DOHH2 (cell line): ENCODE results near the gene CCDC30.

Experiments
- CTCF ChIP-seq: fragments of 200-600 bp; sonication (generic); IDR thresholded peaks from one replicate; pipeline ENCODE4 v1.5.1; 2014; ENCODE audit warnings: antibody characterized with exemption, mild to moderate bottlenecking, low read depth, low read length; ENCODE audit not compliant: poor library complexity, severe bottlenecking
- EZH2phosphoT487 ChIP-seq: fragments of 200-600 bp; sonication (generic); IDR thresholded peaks from 2 replicates; pipeline ENCODE4 v1.6.1; 2017; ENCODE audit warnings: borderline replicate concordance, mild to moderate bottlenecking, antibody characterized with exemption, low read length, moderate library complexity, mixed read lengths

- no peak for TF ChIP-seq CTCF
- TF ChIP-seq EZH2phosphoT487: no peak
Observed at GRCh38 chr1:42551590-42551989, 88.5 kb downstream of the CCDC30 start.
